Dedifferentiated amniotic fluid mesenchymal stem cell (primary cell): Measurements from ENCODE around the gene NEDD4.
"Not testable (repeated sequence)": the region's sequence is repeated elsewhere in the genome, so short reads cannot be mapped to it uniquely, and the experiment has no call there.

ENCODE experiments used
- DNase-seq: peaks from one replicate; pipeline ENCODE4 v3.0.0-alpha.2; 2016; ENCODE audit errors: extremely low spot score

The NEDD4 gene

DNA sequence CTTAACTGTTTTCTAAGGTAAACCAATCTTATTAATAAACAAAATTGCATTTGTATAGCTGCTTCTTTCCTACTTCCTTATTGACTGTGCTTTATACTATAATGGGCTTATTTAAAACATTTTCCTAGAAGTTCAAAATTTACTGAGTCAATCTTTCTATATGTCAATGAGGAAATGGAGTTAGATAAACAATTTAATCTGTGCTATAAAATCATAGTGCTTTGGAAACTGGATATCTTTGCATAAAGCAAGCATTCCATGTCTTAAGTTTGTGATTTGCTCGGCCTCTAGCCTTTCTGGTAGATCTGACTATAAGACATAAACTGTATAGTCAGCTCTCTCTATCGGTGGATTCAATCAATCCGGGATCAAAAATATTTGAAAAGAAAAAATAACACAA, 99.6 kb downstream of the NEDD4 start:
- no peak for DNase-seq

DNA sequence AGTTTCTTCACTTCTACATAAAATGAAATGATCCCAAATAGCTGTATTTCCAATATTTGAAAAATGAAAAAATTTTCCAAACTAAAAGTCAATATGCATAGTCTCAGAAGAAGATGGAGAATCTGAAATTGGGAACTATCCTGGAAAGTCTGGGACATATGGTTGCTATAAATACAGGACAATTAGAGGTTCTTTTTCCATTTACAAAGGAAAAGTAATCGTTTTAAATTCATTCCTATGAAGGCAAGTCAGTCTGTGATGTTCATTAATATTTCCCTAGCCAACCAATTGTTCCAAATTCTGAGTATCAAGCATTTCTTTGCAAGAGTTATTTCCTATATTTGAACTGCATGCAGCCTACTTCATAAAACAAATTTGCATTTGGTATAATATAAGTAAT, 102.2 kb downstream of the NEDD4 start:
- DNase-seq, result no peak

DNA sequence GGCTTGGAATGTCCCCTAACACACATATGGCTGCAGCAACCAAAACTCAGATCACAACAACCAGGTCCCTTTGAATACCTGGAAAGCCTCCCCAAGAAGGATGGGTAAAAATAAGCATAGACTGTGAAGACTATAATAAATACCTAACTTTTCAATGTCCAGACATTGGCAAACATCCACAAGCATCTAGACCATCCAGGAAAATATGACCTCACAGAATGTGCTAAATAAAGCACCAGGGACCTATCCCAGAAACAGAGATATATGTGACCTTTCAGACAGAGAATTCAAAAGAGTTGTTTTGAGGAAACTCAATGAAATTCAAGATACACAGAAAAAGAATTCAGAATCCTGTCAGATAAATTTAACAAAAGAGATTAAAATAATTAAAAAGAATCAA, 109.2 kb downstream of the NEDD4 start:
- DNase-seq, result no peak

DNA sequence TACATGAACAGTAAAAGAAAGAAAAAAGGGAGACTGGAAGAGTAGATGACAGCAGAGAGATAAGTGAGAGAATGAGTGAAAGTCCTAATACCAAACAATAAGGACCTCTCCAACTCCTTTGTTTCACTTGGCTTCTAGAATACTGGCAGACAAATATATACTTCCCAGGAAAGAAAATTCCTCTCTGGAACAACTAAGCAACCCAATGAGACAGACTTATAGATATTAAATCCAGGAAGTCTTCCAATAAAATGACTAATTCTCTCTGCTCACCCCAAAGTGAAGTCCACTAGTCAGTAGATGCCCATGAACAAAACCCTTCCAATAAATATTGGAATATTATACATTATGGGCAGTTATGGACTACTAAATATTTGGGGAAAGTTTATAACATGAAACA, 114.2 kb downstream of the NEDD4 start:
- no peak for DNase-seq

DNA sequence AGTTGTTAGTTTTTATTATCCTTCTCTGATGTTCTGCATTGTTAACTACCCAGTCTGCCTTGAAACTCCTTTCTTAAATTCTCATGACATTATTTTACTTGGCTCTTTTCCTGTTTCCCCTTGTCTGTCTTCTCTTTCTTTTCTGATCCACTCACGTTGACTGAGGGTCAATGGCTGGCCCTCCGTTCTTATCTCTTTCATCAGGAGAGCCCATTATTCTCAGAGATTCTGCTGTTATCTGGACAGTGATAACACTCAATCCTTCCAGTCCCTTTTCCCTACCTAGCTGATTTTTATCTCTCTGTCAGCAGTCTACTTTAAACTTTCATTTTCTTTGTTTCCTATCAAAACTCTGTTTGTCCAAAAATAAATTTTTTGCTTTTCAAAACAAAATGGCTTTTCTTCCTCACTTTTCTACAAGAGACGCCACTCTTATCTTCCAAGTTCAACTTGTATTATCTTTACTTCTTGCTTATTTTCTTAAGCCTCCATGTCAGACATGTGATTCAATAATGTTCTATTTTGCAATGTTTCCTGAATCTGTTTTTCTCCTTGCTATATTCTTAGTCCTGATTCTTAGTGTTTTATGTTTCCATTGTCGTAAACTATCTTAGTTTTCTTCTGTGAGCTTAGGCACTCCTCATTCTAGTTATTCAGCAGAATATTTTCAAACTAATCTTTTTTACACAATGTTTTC, 120.2 kb downstream of the NEDD4 start:
- no peak for DNase-seq

DNA sequence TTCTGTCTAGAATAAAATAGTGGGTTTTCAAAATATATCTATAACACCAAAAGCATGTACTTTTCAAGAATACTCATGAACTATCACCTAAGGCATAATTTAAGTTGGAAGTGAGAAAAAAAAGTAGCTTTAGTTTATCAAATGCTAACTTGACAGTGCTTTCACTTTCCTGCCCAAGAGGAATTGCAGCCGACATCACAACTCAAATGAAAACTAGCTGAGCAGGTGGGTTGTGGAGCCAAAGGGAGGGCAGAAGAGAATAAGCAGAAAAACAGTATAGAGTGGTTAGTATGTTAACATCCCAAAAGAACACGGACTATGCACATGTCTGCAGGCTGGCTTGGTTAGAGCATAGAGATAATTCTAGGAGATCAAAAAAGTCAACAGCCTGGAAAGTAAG, 120.9 kb downstream of the NEDD4 start:
- DNase-seq, result no peak

DNA sequence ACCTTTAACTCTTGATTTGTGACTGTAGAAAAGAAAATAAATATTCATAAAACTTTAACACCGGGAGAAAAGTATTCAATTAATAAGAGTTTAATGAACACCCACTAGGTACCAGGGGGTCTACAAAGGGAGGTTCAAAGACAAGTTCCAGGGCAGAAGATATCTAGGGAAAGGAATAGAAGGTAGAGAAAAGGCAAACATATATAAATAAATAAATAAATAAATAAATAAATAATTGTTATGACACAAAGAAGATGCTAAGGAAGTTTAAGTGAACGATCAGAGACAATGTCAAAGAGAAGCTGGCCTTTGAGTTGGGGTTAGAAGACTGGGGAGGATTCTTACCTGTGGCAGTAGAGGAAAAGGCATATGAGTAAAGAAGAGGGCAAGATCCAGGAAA, 123.8 kb downstream of the NEDD4 start:
- DNase-seq, result no peak

DNA sequence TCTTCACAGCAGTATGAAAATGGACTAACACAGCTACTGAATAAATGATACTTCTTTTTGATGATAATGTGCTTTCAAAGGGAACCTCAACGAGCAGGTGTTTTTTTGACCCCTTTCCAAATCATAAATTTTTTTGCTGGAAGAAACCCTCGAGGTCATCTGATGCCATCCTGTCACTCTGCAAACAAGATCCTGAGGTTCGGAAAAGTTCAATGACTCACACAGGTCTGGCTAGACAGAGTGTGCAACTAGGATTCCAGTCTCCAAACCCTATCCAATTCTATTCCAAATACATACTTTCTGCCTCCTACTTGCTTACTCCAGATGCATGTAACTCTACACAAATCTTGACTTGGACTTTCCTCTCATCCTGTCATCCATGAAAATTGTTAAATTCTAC, 124.7 kb downstream of the NEDD4 start:
- no peak for DNase-seq

DNA sequence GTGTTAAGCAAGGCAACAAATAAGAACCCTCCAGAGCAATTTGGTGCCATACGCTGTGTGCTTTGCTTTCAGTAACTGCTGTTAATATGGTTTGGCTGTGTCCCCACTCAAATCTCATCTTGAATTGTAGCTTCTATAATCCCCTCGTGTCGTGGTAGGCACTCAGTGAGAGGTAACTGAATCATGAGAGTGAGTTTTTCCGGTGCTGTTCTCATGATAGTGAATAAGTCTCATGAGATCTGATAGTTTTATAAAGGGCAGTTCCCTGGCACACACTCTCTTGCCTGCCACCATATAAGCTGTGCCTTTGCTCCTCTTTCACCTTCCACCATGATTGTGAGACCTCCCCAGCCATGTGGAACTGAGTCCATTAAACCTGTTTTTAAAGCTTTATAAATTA, 125.1 kb downstream of the NEDD4 start:
- not testable (repeated sequence) for DNase-seq

DNA sequence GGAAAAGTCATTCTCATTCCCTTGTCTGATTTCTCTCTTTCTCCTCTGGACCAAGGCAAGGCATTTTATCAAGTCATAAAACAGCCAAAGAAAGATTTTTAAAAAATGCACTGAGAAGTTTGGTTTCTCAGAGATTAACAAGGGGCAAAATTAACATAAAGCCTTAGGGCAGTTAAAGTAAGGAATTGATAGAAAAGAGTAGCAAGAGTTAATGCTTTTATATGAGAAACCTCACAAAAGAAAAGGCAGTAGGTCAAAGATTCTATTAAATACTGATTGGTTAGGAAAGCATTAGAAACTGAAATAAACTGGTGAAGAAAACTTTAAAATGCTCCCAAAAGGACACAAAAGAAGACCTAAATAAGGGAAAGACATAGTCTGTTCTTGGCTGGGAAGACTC, 129.5 kb downstream of the NEDD4 start:
- DNase-seq, result no peak

DNA sequence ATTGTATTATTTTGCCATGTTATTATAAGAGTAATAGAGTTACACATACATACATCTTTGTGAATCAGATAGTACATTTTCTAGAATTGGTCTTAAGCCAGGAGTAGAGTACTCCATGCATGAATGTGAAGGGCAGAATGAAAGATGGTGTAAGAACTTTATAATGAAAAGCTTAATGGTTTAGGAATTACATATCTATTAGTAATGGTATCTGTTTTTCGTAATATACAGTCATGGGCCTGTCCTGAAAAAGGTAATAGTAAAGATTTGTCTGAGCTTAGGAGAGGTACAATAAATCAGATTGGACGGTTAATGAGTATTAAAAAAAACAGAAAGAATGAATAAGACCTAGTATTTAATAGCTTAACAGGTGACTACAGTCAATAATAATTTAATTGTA, 132.3 kb downstream of the NEDD4 start:
- DNase-seq, result no peak

DNA sequence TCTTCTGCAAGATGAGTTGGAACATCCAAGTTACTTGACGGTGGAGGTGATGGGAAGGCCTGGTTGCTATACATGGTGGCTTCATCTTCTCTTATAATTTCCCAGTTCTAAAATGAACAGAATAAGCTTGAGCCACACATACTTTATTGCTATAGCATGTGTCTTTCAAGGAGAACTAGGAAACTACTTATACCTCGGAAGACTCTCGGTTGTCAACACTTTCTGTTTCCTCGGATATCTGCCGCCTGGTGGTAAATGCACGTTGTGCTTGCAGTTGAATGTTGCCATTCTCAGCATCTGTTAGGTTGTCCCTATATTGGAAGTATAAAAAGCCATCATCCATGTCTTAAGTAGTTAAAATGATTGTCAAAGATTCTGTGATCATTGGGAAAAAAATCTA, 132.9 kb downstream of the NEDD4 start:
- DNase-seq, result no peak

DNA sequence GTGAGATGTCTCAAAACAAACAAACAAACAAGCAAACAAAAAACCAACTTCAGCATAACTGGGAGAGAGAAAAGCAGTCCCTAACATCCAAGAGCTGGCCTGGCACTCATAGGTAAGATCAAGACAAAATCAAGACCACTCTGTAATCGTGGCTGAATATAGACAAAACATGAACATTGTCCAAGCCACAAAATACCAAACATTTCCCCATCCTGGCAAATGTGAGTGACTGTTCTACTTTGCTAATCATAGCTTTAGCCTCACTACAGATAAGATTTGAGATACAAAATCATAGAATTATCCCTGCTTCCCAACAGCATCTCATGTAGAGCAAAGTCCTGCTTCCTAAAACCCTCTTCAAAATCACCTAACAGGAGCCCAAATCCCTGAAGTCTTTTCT, 133.7 kb downstream of the NEDD4 start:
- no peak for DNase-seq

DNA sequence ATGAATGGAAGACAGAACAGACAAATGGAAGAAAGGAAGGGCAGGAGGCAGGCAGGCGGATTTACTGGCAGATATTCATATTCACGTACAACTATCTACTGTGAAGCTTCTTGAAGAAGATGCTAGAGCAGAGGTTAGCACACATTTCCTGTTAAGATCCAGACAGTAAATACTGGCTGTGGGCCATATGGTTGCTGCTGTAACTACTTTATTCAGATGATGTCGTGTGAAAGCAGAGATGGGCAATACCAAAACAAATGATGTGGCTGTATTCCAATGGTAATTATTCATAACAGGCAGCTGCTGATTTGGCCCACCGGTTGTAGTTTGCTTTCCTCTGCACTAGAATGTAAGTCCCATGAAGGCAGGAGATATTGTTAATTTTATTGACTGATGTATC, 134.8 kb downstream of the NEDD4 start:
- DNase-seq, result no peak

DNA sequence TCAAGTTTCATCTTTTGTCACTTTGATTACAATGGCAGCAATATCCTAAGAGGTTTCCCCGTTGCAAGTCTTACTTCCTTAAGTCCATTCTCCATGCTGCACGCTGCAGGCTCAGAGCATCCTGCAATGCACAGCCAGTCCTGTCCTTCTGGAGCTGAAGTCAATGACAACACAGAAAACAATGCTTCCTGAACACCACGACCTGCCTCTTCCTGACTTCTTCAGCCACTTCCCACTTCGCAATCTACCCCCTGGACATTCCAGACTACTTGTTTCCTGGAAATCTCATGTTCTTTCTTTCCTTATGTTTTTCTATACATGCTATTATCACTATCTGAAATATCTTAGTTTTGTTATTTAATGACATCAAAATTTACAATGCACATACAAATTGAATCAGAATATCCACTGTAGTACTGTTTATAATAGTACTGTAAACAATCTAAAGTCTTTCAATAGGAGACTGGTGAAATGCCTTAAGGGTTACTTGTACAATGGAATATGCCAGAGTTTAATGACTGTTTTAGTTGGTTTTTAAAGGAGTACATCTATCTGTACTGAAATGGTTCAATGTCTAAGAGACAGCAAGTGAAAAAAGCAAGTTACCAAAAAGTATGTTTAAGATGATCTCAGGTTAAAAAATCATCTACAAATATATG, 136.8 kb downstream of the NEDD4 start:
- no peak for DNase-seq

DNA sequence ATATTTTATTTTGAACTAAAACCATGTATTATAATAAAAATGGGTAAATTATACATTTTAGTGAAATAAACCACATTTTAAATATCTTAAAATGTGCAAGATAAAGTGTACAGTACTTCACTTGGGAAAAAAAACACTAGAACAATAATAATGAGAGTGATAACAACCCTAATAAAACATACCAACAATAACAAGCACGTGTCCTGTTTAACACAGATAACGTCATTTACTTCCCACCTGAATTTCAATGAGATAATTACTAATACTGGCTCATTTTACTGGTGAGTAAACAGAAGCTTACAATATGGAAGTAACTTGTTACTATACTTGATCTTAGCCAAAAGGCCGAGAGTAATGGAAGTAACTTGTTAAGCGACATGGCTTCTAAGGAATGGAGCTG, 140.3 kb downstream of the NEDD4 start:
- DNase-seq, result no peak

DNA sequence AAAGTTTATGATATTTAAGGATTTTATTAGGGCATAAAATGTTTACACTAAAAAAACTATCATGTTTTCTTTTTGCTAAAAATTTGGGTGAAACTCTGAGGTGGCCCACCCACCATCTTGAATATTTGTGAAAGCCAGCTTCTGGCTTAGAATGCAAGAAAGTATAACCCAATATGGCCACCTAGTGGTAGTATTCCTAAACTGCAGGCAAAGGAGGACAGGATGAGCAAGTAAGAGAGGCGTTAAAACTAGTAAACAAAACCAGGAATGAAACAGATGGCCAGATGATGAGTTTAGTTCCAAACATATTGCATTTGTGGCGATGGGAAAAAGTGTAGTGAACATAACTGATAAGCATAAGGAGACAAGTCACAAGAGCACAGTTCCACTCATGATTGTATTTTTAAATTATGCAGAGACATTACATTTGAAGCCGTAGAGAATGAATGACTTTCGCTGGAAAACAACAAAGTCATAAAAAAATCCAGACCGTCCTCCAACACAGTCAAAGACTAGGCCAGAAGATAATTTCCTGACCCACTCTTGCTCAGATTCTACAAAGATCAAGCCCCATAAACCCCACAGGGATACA, 147.2 kb downstream of the NEDD4 start:
- DNase-seq, result peak; percentile 84

DNA sequence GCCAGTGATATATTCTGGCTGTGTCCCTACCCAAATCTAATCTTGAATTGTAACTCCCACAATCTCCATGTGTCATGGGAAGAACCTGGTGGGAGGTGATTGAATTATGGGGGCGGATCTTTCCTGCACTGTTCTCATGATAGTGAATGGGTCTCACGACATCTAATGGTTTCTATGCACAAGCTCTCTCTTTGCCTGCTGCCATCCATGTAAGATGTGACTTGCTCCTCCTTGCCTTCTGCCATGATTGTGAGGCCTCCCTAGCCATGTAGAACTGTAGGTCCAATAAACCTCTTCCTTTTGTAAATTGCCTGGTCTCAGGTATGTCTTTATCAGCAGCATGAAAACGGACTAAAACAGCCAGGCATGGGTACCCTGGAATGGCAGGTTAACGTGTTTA, 150.5 kb downstream of the NEDD4 start:
- DNase-seq, result not testable (repeated sequence)

DNA sequence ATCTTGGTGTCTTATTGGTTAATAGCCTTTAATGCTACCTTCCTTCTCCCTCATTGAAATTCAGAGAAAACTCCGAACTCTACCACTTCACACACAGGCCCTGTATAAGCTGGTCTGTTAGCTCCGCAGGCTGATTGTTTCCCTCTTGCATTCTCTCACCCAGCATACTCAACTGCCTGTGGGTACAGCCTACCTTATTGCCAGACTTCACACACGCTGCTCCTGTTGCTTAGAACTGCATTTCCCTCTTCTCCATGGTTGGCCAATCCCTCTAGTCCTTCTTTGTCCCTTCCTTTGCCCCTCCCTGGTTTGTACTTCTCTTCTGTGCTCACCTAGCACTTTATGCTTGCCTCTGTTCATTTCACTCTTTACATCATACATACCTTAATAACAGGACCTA, 157.5 kb downstream of the NEDD4 start:
- DNase-seq, result no peak

DNA sequence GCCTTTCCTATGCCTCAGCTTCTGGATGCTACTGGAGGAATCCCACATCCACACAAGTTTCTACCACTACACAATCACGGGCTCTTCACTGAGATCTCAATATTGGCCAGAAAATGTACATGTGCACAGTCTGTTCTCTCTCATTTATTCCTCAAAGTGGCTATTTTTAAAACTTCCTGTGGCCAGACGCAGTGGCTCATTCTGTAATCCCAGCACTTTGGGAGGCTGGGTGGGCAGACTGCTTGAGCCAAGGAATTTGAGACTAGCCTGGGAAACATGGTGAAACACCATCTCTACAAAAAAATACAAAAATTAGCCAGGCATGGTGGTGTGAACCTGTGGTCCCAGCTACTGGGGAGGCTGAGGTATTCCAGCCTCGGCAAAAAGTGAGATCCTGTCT, 159.1 kb downstream of the NEDD4 start:
- DNase-seq, result no peak

DNA sequence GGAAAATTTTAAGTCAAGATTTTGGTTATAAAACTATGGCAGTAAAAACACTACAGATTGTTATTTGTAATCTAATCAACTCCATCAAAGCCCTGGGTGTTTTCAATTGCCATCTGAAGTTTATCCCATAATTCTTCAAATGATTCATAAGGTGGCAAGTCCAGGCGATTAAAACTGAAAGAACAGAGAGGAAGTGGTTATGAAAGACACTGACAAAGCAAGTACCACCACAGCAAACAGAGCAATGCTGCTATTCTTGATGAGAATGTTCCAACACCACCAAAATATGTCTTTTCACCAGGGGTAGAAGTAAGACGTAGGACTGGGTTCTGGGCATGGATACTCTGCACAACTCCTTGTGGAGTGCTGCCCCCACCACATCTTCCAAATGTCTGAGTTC, 163.6 kb downstream of the NEDD4 start:
- no peak for DNase-seq

DNA sequence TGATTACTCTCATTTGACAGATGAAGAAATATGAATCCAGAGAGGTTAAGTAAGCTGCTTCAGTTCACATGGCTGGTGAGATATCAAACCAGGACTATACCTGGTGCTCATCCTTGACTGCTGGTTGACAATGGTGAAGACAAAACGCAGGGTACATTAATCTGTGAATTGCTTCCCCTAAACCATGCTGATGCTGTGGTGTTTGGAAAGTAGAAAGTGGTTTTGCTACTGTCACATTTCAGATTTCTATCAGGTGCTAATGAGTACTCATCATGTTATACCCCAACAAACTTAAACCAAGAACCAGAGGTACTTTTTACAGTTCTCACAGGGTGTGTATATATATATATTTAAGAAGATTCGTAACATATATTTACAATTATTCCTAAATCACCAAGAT, 165.5 kb downstream of the NEDD4 start:
- no peak for DNase-seq

DNA sequence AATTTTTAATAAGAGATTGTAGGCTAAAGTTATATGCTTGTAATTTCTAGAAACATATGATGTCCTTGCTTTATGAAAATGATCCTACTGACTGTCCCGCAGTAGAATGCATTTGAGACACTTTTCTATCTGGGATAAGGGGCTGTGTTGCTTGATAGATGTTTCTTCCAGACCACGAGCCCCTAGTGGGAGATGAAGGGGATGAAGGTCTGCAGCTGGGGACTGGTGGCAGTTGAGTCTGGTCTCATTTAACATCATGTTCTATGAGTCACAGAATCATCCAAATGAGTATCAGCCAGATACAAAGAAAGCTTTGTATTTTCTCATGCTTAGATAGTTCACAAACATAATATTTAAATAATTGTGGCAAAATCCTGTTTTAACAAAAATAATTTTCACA, 166.2 kb downstream of the NEDD4 start:
- DNase-seq, result no peak
